Myocyte (in vitro differentiated cells): ENCODE results near the gene AHI1. TPM values are rescaled to one million over a fixed set of nuclear protein-coding genes. Genes with fewer than 3 reads are reported as not detected.
"Not testable (repeated sequence)": the region's sequence is repeated elsewhere in the genome, so short reads cannot be mapped to it uniquely, and the experiment has no call there.

ENCODE experiments used
- DNase-seq: peaks from one replicate; pipeline ENCODE4 v3.0.0-alpha.2; 2012; ENCODE audit warnings: low read depth
- total RNA-seq: library from RNA; depleted of rRNA; stranded (reverse); fragments of >200 nt; gene quantifications from 2 replicates; pipeline ENCODE4 v1.2.3, GENCODE V29; 2014

The AHI1 gene
- total RNA-seq, 1 donor from 2014 or later = 25.2 TPM

DNA sequence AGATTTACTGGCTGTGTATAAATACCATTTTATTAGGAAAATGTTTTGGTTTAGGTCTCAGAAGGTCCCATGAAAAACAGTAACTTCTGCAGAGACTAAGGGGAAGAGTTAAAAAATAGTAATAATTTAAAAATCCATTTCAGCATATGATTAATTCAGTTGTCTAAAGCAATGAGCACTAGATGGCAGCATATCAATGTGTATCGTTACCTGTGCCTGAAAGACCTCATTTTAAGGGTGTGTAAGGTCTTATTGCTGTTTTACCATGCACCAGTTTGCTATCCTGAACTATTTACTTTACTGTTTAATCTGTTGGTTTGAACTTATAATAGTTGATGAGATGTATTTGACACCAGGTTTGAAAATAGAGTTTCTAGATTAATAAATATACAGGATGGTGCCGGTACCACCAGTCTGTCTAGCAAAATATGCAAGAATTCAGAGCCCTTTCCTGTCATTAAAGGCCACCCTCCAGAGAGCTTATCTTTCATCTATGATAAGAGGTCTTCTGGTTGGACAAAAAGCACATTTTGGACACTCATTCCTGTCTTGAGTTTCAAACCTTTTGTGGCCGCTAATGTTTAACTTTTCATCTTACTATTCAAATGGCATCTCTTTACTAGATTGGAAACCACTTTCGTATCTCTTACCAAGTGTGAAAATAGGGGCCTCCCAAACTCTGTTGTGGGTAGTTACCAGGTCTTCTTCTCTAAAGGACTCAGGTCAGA, 8.9 kb upstream of the AHI1 start:
- peak; percentile 58 for DNase-seq

DNA sequence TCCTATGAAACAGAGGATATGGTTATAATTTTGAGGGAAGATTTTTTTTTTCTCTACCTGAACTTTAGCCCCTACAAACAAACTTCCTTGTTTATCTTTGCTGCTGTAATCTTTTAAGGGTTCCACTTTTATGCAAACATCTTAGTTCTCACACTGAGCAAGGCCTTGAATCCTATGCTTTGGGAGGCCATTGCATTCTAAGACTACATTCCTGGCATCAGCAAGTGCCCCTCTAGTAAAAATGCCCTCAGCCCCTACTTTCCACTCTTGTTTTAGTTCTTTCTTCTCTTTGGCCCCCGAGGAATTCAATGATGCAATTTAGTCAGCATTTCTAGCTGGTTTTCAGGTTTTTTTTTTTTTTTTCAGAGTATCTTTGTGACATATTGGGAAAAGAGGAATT, 8.1 kb upstream of the AHI1 start:
- DNase-seq = no peak

DNA sequence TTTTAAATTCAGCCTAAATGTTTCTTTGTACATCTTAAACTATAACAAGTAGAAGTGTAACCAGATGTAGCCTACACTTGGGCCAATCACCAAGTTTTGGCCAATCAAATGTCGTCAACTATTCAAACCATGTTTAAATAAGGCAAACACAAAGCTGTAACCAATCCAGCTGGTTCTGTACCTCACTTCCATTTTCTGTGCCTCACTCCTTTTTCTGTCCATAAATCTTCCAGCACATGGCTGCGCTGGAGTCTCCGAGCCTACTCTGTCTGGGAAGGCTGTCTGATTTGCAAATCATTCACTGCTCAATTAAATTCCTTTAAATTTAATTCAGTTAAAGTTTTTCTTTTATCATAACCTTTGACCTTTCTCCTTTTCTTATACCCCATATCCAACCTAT, 7.7 kb upstream of the AHI1 start:
- DNase-seq = no peak

- no peak for DNase-seq
Measured at GRCh38 chr6:135504734-135505133, 7.2 kb upstream of the AHI1 start.

DNA sequence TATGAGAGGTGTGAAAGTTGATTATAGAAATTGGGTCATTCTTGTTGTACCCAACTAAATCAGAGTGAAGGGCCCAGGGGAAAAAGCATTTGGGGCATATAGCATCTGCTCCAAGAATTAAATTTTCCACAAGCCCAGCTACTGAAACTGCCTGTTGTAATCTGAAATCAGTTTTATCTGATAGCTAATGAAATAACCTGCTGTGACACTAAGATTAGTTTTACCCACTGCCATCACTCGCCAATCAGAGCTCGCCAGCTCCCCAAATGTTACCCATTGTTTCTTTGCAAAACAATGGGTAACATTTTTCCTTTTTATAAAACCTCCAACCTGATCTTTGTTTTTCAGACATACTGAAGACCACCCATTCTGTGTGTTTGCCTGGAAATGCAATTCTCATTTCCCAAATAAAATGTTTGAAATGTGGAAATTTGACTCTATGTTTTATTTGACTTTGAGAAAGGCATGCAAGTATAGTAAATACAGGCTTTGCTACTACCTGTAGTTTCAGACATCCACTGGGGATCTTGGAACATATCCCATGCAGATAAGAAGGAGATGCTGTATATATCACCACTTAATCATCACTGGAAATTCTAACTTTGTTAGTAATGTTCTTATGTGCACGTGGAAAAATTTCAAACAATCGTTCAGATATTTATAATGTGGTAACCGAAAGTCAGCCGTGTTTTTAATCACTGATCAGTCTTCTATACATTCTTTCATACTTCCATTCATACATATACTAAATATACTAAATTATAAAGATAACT, 6.3 kb upstream of the AHI1 start:
- DNase-seq = no peak

DNA sequence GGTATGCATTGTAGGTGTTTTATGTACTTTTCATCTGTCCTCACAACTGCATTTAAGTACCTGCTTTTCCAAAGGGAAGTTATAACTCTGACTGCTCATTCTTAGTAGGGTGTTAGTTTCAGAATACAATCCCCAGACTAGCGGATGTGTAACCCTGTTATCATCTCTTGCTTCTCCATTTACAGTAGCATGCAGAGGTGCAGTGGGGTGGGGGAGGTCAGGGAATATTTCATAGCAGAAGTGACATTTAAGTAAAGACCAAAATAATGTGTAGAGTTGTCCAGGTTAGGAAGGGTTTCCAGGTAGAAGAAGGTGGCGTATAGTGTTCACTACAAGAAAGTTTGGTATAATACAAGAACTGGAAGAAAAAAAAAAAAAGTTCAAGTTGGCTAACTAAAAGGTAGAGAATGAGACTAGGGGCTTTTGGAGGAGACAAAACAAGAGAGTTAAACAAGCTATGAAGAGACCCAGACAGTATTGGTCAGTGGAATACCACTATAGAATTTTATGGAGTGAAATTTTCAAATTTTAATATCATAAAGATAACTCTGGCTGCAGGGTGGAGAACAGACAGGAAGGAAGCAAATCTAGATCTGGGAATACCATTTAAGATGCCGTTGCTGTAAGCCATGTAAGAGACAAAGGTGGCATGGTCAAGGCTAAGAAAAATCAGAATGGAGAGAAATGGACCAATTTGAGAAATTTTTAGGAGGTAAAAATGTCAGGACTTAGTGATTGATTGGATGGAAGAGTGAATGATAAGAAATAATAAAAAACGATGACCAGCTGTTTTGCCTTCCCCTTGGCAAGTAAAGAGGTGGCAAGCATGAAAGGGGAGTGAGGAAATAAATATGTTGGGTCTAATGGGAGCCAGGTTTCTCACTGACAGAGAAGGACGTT, 2.2 kb upstream of the AHI1 start:
- DNase-seq = no peak

- peak; percentile 90 for DNase-seq
Measured at GRCh38 chr6:135498185-135498841, 773 bp upstream of the AHI1 start.

DNA sequence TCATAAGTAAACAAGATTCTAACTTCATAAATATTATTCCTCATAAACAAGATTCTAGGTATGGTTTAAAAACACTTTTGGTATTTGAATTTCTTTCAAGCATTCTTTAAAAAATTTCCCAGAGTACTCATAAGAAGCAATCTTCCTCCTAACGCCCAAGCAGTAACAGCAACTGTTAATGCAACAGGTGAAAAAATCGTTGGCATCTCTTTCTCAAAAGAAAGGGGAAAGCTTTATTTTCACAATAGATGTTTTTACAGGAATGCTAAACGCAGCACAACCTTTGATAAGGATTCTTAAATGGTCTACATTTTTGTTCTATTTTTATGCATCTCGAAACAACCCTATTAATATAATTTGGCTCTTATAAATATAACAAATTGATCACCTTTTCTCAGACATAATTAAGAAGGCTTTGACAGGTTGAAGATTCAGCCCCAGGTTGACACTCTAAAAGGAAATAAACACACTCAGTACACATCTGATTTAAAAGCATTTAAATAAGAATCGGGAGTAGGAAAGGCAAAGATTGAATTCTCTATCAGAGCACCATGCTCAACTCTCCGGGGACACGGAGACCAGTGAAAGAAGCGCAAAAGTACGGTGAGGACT, 634 bp downstream of the AHI1 start:
- DNase-seq = no peak

- peak; percentile 62 for DNase-seq
Measured at GRCh38 chr6:135493218-135493961, 4.2 kb downstream of the AHI1 start.

- no peak for DNase-seq
Measured at GRCh38 chr6:135490381-135490780, 7.2 kb downstream of the AHI1 start.

DNA sequence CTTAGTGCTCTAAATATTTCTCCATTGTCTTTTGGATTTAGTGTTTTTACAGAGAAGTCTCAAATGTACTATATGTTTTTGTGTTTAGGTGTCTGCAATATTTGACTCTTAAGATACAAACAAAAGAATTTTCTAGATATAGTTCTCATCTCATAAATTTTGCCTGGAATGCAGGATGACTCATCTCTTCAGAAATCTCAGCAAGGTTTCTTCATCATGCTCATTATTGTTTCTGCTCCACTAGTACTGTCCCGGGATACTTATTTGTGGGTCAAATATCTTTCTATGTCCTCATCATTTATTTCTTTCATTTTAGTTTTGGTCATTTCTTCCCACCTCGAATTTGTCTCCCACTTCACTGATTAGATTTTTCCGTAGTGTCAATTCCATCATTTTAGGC, 9.5 kb downstream of the AHI1 start:
- peak; percentile 33 for DNase-seq

GRCh38 chr6:135483903-135484302, 13.6 kb downstream of the AHI1 start:
- DNase-seq = not testable (repeated sequence)

GRCh38 chr6:135481783-135482369, 15.7 kb downstream of the AHI1 start:
- no peak for DNase-seq

DNA sequence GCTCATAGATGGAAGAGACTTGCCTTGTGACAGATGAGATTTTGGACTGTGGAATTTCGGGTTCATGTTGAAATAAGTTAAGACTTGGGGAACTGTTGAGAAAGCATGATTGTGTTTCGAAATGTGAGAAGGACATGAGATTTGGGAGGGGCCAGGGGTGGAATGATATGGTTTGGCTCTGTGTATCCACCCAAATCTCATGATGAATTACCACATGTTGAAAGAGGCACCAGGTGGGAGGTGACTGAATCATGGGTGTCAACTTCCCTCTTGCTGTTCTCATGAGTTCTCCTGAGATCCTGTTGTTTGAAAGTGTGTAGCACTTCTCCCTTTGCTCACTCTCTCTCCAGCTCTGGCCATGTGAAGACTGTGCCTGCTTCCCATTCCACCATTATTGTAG, 17.9 kb downstream of the AHI1 start:
- DNase-seq = peak; percentile 33

- DNase-seq = no peak
Measured at GRCh38 chr6:135478626-135479025, 18.9 kb downstream of the AHI1 start.

GRCh38 chr6:135475292-135475886, 22.2 kb downstream of the AHI1 start:
- DNase-seq = peak; percentile 92

GRCh38 chr6:135474362-135474761, 23.2 kb downstream of the AHI1 start:
- no peak for DNase-seq

GRCh38 chr6:135465903-135466302, 31.6 kb downstream of the AHI1 start:
- no peak for DNase-seq

GRCh38 chr6:135465307-135465706, 32.2 kb downstream of the AHI1 start:
- DNase-seq = no peak
